Neural cell (in vitro differentiated cells): ENCODE data around the gene CD58.
"Not testable (repeated sequence)": the region's sequence is repeated elsewhere in the genome, so short reads cannot be mapped to it uniquely, and the experiment has no call there.

ENCODE experiments used
- EP300 ChIP-seq: fragments of 450-650 bp; conservative IDR thresholded peaks from 2 replicates; pipeline ENCODE4 v1.6.1; 2014; ENCODE audit warnings: antibody characterized with exemption, mild to moderate bottlenecking, moderate library complexity; ENCODE audit not compliant: poor library complexity, severe bottlenecking
- EZH2 ChIP-seq: fragments of 200-600, 300-800 bp; shearing (Covaris generic), sonication (generic); IDR thresholded peaks from 2 replicates; pipeline ENCODE4 v1.6.1; 2014; ENCODE audit warnings: antibody characterized with exemption, low read length, borderline replicate concordance, mild to moderate bottlenecking; ENCODE audit not compliant: insufficient read depth, poor library complexity, severe bottlenecking

- not testable (repeated sequence) for TF ChIP-seq EZH2, EP300
Measured at GRCh38 chr1:116596742-116597307, 26.0 kb upstream of the CD58 start.
